Endothelial cell of umbilical vein (primary cell): ENCODE measurements around the gene KIRREL1.

Experiments used
- CTCF ChIP-seq, 2 donors: IDR thresholded peaks; 1 replicate in 1 of 2; 2 replicates in 1 of 2; pipeline ENCODE4 v1.5.1; 2011; ENCODE audit warnings: low read length in 2 of 2, mild to moderate bottlenecking in 2 of 2, moderate library complexity in 2 of 2, control low read depth in 1 of 2, inconsistent platforms in 1 of 2, low read depth in 1 of 2; ENCODE audit not compliant: insufficient read depth in 1 of 2; ENCODE audit errors: extremely low read depth in 1 of 2
- EZH2 ChIP-seq: IDR thresholded peaks from 2 replicates; pipeline ENCODE4 v1.6.1; 2012; ENCODE audit warnings: borderline replicate concordance, low read depth, mild to moderate bottlenecking, moderate library complexity, low read length, inconsistent platforms; ENCODE audit not compliant: severe bottlenecking
- FOS ChIP-seq: IDR thresholded peaks from 2 replicates; pipeline ENCODE4 v1.6.1; 2011; ENCODE audit warnings: mild to moderate bottlenecking, low read length, moderate library complexity, borderline replicate concordance; ENCODE audit not compliant: insufficient read depth
- POLR2A ChIP-seq: IDR thresholded peaks from 2 replicates; pipeline ENCODE4 v1.6.1; 2012; ENCODE audit warnings: low read depth, mild to moderate bottlenecking, control low read depth, low read length

DNA sequence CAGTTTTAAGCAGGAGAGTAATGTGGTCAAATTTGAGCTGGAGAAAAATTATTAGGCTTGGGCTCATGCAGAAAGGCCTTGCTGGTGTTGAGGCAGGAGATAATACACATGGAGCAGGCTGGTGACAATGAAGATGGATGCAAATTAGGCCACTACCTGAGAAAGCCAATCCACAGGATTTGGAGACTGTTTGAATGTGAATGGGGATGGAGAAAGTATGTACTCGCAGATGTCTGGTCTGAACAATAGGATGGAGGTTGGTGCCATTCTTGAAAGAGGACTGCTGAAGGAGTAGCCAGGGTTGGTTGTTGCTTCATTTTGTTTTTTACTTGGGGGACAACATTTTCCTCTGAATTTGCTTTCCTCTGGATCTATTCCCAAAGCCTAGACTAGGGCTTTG, 8.0 kb upstream of the KIRREL1 start:
- TF ChIP-seq POLR2A = no peak
- no peak for TF ChIP-seq CTCF (IDR thresholded peaks at IDR 0.05; ENCODE audit: extremely low read depth in 1 of 2, insufficient read depth in 1 of 2, low read depth in 1 of 2, low read length in 2 of 2)
- no peak for TF ChIP-seq EZH2
- TF ChIP-seq FOS = no peak
